AG09309 (cell line): ENCODE results near the gene TUBB8.
"Not testable (repeated sequence)": the region's sequence is repeated elsewhere in the genome, so short reads cannot be mapped to it uniquely, and the experiment has no call there.

Experiments used
- DNase-seq: peaks from one replicate; pipeline ENCODE4 v3.0.0-alpha.2; 2010; ENCODE audit warnings: low read depth
- H3K4me3 ChIP-seq: 2 replicates; pipeline ENCODE4 v1.5.1; 2011; ENCODE audit warnings: mild to moderate bottlenecking, low read depth, low read length, moderate library complexity; ENCODE audit not compliant: control insufficient read depth

Gene TUBB8

DNA sequence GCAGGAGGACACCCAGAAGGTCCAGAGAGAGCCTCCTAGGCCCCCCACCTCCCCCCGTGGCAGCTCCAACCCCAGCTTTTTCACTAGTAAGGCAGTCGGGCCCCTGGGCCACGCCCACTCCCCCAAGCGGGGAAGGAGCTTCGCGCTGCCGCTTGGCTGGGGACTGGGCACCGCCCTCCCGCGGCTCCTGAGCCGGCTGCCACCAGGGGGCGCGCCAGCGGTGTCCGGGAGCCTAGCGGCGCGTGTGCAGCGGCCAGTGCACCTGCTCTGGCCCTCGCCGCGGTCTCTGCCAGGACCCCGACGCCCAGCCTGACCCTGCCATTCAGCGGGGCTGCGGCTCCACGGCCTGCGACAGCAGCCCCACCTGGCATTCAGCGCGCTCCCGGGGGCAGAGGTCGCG is 37.8 kb downstream of the TUBB8 start:
- DNase-seq, H3K4me3 ChIP-seq: not testable (repeated sequence)

DNA sequence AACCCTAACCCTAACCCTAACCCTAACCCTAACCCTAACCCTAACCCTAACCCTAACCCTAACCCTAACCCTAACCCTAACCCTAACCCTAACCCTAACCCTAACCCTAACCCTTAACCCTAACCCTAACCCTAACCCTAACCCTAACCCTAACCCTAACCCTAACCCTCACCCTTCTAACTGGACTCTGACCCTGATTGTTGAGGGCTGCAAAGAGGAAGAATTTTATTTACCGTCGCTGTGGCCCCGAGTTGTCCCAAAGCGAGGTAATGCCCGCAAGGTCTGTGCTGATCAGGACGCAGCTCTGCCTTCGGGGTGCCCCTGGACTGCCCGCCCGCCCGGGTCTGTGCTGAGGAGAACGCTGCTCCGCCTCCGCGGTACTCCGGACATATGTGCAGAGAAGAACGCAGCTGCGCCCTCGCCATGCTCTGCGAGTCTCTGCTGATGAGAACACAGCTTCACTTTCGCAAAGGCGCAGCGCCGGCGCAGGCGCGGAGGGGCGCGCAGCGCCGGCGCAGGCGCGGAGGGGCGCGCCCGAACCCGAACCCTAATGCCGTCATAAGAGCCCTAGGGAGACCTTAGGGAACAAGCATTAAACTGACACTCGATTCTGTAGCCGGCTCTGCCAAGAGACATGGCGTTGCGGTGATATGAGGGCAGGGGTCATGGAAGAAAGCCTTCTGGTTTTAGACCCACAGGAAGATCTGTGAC is 38.7 kb downstream of the TUBB8 start:
- not testable (repeated sequence) for DNase-seq

More for the DNA sequence above, 38.7 kb downstream of the TUBB8 start:
- H3K4me3 ChIP-seq: not testable (repeated sequence)
